Glutamatergic neuron (in vitro differentiated cells): ENCODE results near the gene MANSC1. TPM values are rescaled to one million over a fixed set of nuclear protein-coding genes. Genes with fewer than 3 reads are reported as not detected.

Experiments used
- DNase-seq: peaks from one replicate; pipeline ENCODE4 v3.0.0; 2022
- H3K27ac Mint-ChIP-seq: one replicate; pipeline ENCODE4 v1.8.0; 2020; ENCODE audit warnings: mild to moderate bottlenecking, mixed read lengths, inconsistent platforms; ENCODE audit not compliant: unreplicated experiment
- H3K27me3 Mint-ChIP-seq: one replicate; pipeline ENCODE4 v1.8.0; 2020; ENCODE audit warnings: mild to moderate bottlenecking, moderate library complexity, mixed read lengths, inconsistent platforms; ENCODE audit not compliant: unreplicated experiment
- H3K36me3 Mint-ChIP-seq: one replicate; pipeline ENCODE4 v1.8.0; 2020; ENCODE audit warnings: mild to moderate bottlenecking, mixed read lengths, inconsistent platforms; ENCODE audit not compliant: unreplicated experiment
- H3K4me1 Mint-ChIP-seq: one replicate; pipeline ENCODE4 v1.8.0; 2020; ENCODE audit warnings: mild to moderate bottlenecking, low read depth, mixed read lengths, inconsistent platforms; ENCODE audit not compliant: unreplicated experiment
- H3K4me3 Mint-ChIP-seq: one replicate; pipeline ENCODE4 v1.8.0; 2020; ENCODE audit warnings: mild to moderate bottlenecking, mixed read lengths, inconsistent platforms; ENCODE audit not compliant: unreplicated experiment
- H3K9me3 Mint-ChIP-seq: one replicate; pipeline ENCODE4 v1.8.0; 2020; ENCODE audit warnings: mild to moderate bottlenecking, moderate library complexity, mixed read lengths, inconsistent platforms; ENCODE audit not compliant: unreplicated experiment
- total RNA-seq: library from RNA; stranded (reverse); fragmentation: NEBNext Ultra II Directional; extraction: Animal tissue kit (Norgen Biotek cat#: 25700); gene quantifications from one replicate; pipeline ENCODE4 v1.2.1, GENCODE V29; 2021; ENCODE audit not compliant: unreplicated experiment
- TF ChIP-seq, protein P1 (sequence below): fragments of 200-600 bp; sonication (generic); IDR thresholded peaks from one replicate; pipeline ENCODE4 v1.5.0; 2021; ENCODE audit not compliant: partially characterized antibody, unreplicated experiment

Gene MANSC1
- total RNA-seq, 1 donor from 2014 or later: 2.0 TPM

DNA sequence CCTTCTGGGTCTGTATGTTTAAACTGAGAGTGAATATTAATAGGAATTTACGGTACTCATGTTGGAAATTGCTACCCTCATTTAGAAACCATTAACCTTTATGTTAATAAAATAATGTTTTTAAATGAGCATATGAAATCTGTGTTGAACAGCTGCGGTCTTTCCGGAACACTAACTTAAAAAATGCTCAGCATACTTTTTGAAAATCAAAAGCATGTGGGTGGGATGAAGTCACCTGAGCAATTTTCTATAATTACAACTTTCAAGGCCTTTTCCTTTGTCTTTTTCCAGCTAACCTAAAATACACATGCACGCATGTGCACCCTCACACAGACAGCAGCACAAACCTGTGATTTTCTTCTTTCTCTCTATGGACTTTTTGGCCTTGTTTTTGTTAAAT is 46.7 kb upstream of the MANSC1 start:
- Mint-ChIP-seq H3K4me3 (no peak overlapping the region), H3K9me3 (peaks cover 4% of the 10 kb centered on the region), H3K4me1 (peaks cover 6% of the 10 kb centered on the region), H3K27ac (no peak overlapping the region), H3K36me3 (no peaks in the 10 kb centered on the region), H3K27me3 (peaks cover 3% of the 10 kb centered on the region)
- TF ChIP-seq, protein P1, sequence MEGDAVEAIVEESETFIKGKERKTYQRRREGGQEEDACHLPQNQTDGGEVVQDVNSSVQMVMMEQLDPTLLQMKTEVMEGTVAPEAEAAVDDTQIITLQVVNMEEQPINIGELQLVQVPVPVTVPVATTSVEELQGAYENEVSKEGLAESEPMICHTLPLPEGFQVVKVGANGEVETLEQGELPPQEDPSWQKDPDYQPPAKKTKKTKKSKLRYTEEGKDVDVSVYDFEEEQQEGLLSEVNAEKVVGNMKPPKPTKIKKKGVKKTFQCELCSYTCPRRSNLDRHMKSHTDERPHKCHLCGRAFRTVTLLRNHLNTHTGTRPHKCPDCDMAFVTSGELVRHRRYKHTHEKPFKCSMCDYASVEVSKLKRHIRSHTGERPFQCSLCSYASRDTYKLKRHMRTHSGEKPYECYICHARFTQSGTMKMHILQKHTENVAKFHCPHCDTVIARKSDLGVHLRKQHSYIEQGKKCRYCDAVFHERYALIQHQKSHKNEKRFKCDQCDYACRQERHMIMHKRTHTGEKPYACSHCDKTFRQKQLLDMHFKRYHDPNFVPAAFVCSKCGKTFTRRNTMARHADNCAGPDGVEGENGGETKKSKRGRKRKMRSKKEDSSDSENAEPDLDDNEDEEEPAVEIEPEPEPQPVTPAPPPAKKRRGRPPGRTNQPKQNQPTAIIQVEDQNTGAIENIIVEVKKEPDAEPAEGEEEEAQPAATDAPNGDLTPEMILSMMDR: no peak
- no peak for DNase-seq

- H3K4me3 Mint-ChIP-seq: no peak overlapping the region
- no peaks in the 10 kb centered on the region for H3K9me3 Mint-ChIP-seq
- peaks cover 6% of the 10 kb centered on the region for H3K36me3 Mint-ChIP-seq
- DNase-seq: no peak
- H3K27me3 Mint-ChIP-seq: peaks cover 6% of the 10 kb centered on the region
- H3K27ac Mint-ChIP-seq: no peak overlapping the region
- TF ChIP-seq, protein P1: no peak
- H3K4me1 Mint-ChIP-seq: peaks cover 11% of the 10 kb centered on the region
Measured at GRCh38 chr12:12393171-12393570, 43.1 kb upstream of the MANSC1 start.

GRCh38 chr12:12392413-12392812 is 42.4 kb upstream of the MANSC1 start:
- H3K27me3 Mint-ChIP-seq: peaks cover 6% of the 10 kb centered on the region
- H3K27ac Mint-ChIP-seq: no peak overlapping the region
- H3K36me3 Mint-ChIP-seq: peaks cover 6% of the 10 kb centered on the region
- no peaks in the 10 kb centered on the region for H3K9me3 Mint-ChIP-seq
- TF ChIP-seq, protein P1: no peak
- DNase-seq: no peak
- H3K4me3 Mint-ChIP-seq: no peak overlapping the region
- peaks cover 14% of the 10 kb centered on the region for H3K4me1 Mint-ChIP-seq

- peaks cover 13% of the 10 kb centered on the region for H3K27me3 Mint-ChIP-seq
- peak overlapping the region; percentile 26 for H3K4me3 Mint-ChIP-seq
- TF ChIP-seq, protein P1: no peak
- H3K36me3 Mint-ChIP-seq: peaks cover 6% of the 10 kb centered on the region
- DNase-seq: no peak
- peak overlapping the region; percentile 74 for H3K27ac Mint-ChIP-seq
- peaks cover 29% of the 10 kb centered on the region for H3K4me1 Mint-ChIP-seq
- H3K9me3 Mint-ChIP-seq: peaks cover 7% of the 10 kb centered on the region
Measured at GRCh38 chr12:12387501-12387900, 37.5 kb upstream of the MANSC1 start.

- Mint-ChIP-seq H3K4me1 (peaks cover 29% of the 10 kb centered on the region), H3K27me3 (peaks cover 11% of the 10 kb centered on the region), H3K9me3 (peaks cover 7% of the 10 kb centered on the region), H3K36me3 (peaks cover 6% of the 10 kb centered on the region), H3K4me3 (peak overlapping the region; percentile 66), H3K27ac (peak overlapping the region; percentile 96)
- DNase-seq: peak; percentile 67
- TF ChIP-seq, protein P1: no peak
Measured at GRCh38 chr12:12384571-12385340, 34.7 kb upstream of the MANSC1 start.
